LHCN-M2 (cell line): ENCODE measurements around the gene MUC6. TPM values are rescaled to one million over a fixed set of nuclear protein-coding genes. Genes with fewer than 3 reads are reported as not detected.

Source experiments
- DNase-seq: peaks from one replicate; pipeline ENCODE4 v3.0.0-alpha.2; 2012; ENCODE audit warnings: low read depth
- polyA plus RNA-seq: library from polyadenylated mRNA; unstranded; fragments of >200 nt; gene quantifications from one replicate; pipeline ENCODE4 v1.2.1, GENCODE V29; 2012; ENCODE audit warnings: missing spikeins
- total RNA-seq: library from RNA; depleted of rRNA; stranded (reverse); fragments of >200 nt; gene quantifications from 2 replicates; pipeline ENCODE4 v1.2.3, GENCODE V29; 2014; rRNA removed

Gene MUC6
- total RNA-seq: not detected in 2 replicates
- 0.05 TPM for polyA plus RNA-seq

- DNase-seq: no peak
Observed at GRCh38 chr11:1036303-1036923, at the start of gene MUC6. MUC6 (minus strand) TSS chr11:1036718; CDS start chr11:1036655, 63 bp downstream.

GRCh38 chr11:1085440-1086170 is 49.1 kb upstream of the MUC6 start:
- no peak for DNase-seq

GRCh38 chr11:1084561-1085439 is 48.3 kb upstream of the MUC6 start:
- no peak for DNase-seq

GRCh38 chr11:1083621-1084551 is 47.4 kb upstream of the MUC6 start:
- no peak for DNase-seq

GRCh38 chr11:1082728-1083620 is 46.5 kb upstream of the MUC6 start:
- no peak for DNase-seq

GRCh38 chr11:1082346-1082727 is 45.8 kb upstream of the MUC6 start:
- DNase-seq: no peak

- DNase-seq: no peak
Observed at GRCh38 chr11:1081601-1082311, 45.2 kb upstream of the MUC6 start.

- no peak for DNase-seq
Observed at GRCh38 chr11:1078191-1078601, 41.7 kb upstream of the MUC6 start.

GRCh38 chr11:1077417-1078119 is 41.0 kb upstream of the MUC6 start:
- DNase-seq: no peak

GRCh38 chr11:1077033-1077416 is 40.5 kb upstream of the MUC6 start:
- DNase-seq: no peak

- no peak for DNase-seq
Observed at GRCh38 chr11:1076061-1076665, 39.6 kb upstream of the MUC6 start.

- DNase-seq: no peak
Observed at GRCh38 chr11:1075341-1075911, 38.9 kb upstream of the MUC6 start.

GRCh38 chr11:1074244-1075221 is 38.0 kb upstream of the MUC6 start, which contains the start of gene MUC2:
MUC2 (plus strand) TSS chr11:1074874.
- no peak for DNase-seq

- no peak for DNase-seq
Observed at GRCh38 chr11:1073851-1074243, 37.3 kb upstream of the MUC6 start.

GRCh38 chr11:1073261-1073724 is 36.8 kb upstream of the MUC6 start:
- peak; percentile 14 for DNase-seq

GRCh38 chr11:1072821-1073231 is 36.3 kb upstream of the MUC6 start:
- DNase-seq: no peak
